ENCODE data around the gene HBA1.
"Not testable (repeated sequence)": the region's sequence is repeated elsewhere in the genome, so short reads cannot be mapped to it uniquely, and the experiment has no call there.

HBA1 gene

DNA sequence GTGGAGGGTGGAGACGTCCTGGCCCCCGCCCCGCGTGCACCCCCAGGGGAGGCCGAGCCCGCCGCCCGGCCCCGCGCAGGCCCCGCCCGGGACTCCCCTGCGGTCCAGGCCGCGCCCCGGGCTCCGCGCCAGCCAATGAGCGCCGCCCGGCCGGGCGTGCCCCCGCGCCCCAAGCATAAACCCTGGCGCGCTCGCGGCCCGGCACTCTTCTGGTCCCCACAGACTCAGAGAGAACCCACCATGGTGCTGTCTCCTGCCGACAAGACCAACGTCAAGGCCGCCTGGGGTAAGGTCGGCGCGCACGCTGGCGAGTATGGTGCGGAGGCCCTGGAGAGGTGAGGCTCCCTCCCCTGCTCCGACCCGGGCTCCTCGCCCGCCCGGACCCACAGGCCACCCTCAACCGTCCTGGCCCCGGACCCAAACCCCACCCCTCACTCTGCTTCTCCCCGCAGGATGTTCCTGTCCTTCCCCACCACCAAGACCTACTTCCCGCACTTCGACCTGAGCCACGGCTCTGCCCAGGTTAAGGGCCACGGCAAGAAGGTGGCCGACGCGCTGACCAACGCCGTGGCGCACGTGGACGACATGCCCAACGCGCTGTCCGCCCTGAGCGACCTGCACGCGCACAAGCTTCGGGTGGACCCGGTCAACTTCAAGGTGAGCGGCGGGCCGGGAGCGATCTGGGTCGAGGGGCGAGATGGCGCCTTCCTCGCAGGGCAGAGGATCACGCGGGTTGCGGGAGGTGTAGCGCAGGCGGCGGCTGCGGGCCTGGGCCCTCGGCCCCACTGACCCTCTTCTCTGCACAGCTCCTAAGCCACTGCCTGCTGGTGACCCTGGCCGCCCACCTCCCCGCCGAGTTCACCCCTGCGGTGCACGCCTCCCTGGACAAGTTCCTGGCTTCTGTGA, at the start of gene HBA1:
HBA1 (plus strand) TSS at position 204 of the 906 bp plus-strand sequence; CDS start at position 241, 37 bp downstream.
- not testable (repeated sequence) for DNase-seq (ENCODE audit: low read depth)

DNA sequence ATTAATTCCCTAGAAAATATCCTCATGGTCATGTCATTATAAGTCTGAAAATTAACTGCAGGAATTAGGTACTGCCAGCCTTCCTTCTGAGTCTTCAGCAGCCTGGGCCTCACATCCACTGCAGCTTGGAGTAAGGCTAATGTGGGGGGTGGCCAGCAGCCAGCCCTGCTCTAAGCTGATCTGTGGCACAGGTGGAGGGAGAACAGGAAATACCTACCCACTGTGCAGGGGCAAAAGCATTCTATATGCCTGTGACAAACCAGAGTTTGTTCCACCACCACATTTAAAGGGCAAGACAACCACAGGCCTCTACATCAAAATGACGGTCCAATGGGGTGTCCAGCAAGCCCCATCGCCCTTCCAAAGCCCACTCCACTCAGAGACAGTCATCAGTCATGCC, 47.4 kb upstream of the HBA1 start:
- DNase-seq (ENCODE audit: low read depth): no peak

DNA sequence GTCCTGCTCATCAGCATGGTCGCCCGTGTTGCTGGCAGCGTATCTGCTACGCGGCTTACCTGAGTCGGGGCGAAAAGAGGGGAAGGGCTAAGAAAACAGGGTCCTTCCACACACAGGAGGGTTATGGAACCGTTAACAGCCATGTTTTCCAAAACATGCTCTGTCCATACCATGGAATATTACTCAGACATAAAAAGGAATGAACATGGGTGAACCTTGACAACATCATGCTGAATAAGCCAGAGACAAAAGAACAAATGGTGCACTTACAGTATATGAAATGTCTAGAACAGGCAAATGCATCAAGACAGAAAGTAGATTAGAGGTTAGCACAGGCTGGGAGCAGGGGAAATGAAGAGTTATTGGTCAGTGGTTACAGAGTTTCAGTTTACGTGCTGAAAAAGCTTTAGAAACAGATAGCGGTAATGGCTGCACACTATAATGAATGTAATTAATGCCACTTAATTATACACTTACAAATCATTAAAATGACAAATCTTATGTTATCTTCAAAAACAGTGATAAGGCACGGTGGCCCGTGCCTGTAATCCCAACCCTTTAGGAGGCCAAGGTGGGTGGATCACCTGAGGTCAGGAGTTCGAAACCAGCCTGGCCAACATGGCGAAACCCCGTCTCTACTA, 45.8 kb upstream of the HBA1 start:
- no peak for DNase-seq (ENCODE audit: low read depth)

DNA sequence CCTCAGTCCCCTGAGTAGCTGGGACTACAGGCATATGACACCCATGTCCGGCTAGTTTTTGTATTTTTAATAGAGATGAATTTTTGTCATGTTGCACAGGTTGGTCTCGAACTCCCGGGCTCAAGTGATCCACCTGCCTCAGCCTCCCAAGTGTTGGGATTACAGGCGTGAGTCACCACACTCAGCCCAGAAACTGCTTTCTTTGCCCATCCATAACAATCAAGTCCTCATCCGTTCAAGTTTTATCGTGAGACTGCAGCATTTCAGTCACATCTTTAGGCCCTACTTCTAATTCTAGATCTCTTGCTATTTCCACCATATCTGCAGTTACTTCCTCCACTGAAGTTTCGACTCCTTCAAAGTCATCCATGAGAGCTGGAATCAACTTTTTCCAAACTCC, 44.4 kb upstream of the HBA1 start:
- DNase-seq (ENCODE audit: low read depth): no peak

DNA sequence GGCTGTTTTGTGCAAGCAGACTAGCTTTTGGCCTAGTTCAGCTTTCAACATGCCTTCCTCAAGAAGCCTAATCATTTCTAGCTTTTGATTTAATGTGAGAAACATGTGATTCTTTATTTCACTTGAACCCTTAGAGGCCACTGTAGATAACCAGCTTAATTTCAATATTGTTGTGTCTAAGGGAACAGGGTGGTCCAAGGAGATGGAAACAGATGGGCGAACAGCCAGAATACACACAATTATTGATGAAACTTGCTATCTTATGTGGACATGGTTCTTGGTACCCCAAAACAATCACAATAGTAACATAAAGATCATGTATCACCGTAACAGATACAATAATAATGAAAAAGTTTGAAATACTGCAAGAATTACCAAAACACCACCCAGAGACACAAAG, 42.8 kb upstream of the HBA1 start:
- no peak for DNase-seq (ENCODE audit: low read depth)

DNA sequence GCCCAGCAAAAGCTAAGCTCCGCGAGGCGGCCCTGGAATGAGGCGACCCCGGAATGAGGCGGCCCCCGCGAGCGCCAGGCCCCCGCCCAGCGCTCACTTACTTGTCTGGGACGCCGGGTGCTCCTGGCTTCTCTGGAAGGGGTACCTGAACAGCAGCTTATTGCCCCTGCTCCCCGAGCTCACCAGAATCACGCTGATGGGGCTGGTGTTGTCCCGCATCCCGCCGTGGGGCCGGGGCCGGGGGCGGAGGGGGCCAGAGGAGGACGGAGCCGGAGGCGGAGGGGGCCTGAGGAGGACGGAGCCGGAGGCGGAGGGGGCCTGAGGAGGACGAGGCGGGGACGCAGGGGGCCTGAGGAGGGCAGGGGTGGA, 38.4 kb upstream of the HBA1 start:
- no peak for DNase-seq (ENCODE audit: low read depth)

DNA sequence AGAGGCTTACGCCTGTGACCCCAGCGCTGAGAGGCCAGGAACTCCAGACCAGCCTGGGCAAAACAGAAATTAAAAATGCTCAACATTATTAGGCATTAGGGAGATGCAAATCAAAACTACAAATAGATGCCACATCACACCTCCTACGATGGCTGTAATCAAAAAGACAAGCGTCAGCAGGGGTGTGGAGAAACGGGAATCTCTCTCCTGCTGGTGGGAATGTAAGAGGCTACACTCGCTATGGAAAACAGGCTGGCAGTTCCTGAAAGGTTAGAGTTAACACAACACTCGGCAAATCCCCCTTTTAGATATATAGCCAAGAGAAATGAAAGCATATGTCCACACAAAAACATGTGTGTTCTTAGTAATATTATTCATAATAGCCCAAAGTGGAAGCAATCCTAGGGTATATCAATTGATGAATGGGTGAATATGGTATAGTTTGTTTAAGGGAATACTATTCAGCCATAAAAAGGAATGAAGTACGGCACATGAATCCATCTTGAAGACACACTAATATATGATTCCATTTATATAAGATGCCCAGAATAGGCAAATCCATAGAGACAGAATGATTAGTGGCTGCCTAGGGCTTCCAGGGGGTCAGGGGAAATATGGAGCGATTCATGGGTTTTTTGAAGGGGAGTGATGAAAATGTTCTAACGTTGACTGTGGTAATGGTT, 36.2 kb upstream of the HBA1 start:
- DNase-seq (ENCODE audit: low read depth): no peak

DNA sequence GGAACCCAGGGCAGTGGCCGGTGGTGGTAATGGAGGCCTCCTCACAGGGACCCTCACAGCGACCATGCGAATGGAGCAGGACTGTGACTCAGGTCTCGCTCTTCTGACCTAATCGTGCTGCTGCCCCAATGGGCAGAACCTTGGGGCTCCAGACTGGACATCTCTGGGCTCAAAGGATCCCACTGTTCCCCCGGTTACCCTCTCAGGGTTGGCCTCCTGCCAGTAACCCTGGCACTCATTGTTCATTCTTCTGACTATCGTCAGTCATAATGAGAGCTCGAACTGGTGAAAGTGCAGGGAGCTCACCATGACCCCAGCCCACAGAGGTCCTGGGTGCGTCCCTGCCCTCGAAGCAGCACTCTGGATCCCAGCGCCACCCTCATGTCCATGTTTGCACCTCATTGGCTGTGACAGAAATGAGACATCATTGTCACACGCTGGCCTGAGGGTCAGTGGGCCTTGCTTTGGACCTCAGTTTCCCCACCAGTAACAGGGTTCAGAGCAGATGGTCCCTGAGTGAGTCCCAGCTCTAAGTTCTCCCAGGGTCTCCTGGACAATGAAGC, 34.0 kb upstream of the HBA1 start:
- no peak for DNase-seq (ENCODE audit: low read depth)

DNA sequence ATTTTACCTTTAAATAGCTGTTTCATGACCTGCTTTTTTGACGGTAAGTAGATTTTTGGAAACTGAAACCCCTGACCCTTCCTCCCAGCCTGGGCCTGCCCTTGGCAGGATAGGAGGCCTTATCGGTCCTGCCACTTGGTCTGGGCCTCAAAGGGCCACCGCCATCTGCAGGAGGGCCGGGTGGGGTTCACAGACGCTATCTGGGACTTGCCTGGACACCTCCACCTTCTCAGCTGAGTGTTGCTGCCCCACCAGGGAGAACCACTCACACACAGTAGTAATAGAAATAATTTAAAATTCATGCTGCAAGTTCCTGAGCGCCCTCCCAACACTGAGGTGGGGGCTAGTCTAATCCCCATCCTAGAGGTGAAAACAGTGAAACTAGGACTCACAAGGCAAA, 33.4 kb upstream of the HBA1 start:
- DNase-seq (ENCODE audit: low read depth): no peak

DNA sequence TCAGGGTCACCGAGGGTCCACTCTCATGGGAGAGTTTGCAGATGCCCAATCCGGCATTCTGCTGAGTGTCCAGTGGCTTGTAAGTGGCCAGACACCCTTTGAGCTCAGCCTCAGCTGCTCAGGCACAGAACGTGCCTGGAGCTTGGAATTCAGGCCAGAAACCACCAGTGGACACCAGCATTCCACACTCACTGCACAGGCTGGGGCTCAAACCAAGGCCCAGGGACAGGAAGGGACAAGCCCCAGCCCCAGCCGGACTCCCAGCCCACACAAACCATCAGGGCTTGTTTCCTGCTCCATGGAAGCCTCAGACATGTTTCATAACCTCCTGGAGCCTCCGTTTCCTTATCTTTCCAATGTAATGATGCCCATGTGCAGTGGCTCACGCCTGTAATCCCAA, 33.0 kb upstream of the HBA1 start:
- peak; percentile 43 for DNase-seq (ENCODE audit: low read depth)

DNA sequence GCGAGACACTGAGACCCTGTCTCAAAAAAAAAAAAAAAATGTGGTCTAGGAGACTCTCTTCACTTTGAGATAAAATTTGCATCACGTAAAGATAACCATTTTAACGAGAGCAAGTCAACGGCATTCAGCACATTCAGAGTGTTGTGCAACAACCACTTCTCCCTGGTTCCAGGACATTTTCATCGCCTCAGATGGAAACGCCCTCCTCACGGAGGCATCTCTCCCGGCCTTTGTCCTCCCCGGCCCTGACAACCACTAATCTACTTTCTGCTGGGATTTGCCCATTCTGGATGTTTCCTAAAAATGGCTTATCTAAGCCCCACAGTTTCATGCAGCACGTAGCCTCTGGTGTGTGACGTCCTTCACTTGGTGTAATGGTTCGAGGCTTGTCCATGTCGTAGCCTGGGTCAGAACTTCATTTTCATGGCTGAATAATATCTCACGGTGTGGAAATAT, 31.7 kb upstream of the HBA1 start:
- no peak for DNase-seq (ENCODE audit: low read depth)

DNA sequence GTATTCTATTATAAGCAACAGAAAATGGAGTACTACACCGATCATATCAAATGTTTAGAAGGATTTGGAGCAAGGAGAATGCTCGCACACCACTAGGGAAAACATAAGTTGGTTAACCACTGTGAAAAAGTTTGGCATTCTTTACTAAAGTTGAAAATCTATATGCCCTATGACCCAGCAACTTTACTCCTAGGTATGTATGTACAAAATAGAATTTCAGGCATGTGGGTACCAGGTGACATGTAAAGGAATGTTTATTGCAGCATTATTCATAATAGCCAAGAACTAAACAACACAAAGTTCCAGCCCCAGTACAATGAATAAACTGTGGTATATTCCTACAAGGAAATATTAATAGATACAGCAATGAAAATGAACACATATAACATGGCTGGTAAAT, 29.8 kb upstream of the HBA1 start:
- no peak for DNase-seq (ENCODE audit: low read depth)

DNA sequence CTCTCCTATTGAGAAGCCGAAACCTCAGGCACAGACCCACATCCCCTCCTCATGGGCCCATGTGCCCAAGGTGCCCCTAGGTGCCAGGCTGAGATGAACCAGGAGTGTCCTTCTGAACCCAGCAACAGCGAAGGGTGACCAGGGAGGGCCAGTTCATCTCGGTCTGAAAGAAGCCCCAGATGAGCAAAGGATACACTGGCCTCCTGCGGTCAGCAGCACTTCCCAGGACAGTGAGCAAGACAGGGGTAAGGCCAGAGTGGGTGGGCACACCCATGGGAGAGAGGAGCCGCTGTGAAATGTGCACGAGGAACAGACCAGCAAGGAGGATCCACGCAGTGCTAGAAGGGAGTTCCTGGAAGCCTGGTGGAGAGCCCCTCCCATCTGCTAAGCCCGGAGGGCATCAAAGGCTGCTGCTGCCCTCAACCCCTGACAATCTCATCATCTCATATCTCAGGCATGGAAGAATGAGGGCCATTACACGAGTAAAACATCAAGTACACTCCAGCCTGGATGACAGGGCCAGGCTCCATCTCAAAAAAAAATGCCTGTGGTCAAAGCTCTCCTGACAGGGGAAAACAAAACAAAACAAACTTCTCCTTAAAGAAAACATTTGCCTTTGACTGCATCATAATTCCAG, 27.3 kb upstream of the HBA1 start:
- DNase-seq (ENCODE audit: low read depth): peak; percentile 46

DNA sequence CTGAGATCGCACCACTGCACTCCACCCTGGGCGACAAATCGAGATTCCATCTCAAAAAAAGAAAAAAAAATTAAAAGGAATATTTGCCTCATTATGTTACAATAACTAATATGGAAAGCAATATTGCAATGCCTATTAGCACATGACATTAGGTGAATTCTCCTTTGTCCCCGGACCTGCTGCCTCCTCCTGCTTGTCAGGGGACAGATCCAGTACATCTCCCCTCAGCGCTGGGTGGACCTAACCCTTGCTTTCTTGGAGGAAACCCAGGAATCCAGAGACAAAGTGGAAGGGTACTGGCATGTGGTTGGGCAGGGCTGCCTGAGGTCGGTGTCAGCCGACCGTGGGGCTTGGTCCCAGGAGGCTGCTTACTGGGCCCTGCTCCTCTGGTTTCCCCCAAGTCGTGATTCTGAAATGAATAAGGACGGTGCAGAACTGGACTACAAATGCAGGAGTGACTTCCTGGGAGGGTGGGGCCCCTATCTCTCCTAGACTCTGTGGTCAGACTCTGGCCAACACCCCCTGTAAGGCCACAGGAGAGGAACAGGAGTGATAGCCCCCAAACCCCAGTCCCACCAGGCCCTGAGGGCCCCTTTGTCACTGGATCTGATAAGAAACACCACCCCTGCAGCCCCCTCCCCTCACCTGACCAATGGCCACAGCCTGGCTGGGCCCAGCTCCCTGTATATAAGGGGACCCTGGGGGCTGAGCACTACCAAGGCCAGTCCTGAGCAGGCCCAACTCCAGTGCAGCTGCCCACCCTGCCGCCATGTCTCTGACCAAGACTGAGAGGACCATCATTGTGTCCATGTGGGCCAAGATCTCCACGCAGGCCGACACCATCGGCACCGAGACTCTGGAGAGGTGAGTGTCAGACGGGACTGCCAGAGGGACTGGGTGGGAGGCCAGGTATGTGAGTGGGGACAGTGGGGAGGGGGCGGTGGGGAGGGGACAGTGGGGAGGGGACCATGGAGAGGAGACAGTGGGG, 24.0 kb upstream of the HBA1 start, which contains the start of gene HBZ:
HBZ (plus strand) TSS at position 504 of the 988 bp plus-strand sequence; CDS start at position 770, 266 bp downstream.
- no peak for DNase-seq (ENCODE audit: low read depth)

DNA sequence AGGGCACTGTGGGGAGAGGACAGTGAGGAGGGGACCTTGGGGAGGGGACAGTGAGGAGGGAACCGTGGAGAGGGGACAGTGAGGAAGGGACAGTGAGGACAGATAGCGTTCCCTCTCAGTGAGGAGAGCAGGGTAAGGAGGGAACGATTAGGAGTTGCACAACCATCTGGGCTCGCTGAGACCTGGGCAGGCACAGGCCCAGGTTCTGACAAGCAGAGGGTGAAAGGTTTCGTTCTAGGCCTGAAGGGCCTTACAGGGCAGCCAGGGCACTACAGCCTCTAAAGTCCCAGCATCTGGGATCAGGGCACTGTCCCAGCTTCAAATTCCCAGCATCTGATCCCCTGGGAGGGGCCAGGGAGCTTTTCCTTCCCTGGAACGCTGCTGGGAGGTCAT, 23.4 kb upstream of the HBA1 start:
- DNase-seq (ENCODE audit: low read depth): not testable (repeated sequence)

DNA sequence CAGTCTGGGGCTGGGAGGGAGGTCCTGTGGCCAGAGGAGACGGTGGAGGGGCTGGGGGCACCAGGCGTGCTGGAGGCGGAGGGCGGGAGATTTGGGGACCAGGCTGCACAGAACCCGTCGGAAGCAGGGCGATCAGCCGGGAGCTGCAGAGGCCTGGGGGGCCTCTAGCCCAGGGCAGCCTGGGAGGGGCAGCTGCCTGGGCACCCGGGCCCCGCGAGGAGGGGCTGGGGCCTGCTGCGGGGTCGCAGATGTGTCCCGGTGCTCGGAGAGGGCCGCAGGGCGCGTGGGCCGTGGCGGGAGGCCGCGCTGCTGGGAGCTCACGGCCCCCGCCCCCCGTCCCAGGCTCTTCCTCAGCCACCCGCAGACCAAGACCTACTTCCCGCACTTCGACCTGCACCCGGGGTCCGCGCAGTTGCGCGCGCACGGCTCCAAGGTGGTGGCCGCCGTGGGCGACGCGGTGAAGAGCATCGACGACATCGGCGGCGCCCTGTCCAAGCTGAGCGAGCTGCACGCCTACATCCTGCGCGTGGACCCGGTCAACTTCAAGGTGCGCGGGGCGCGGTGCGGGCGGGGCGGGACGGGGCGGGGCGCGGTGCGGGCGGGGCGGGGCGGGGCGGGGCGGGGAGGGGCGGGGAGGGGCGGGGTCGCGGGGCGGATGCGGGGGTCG, 22.8 kb upstream of the HBA1 start:
- not testable (repeated sequence) for DNase-seq (ENCODE audit: low read depth)

DNA sequence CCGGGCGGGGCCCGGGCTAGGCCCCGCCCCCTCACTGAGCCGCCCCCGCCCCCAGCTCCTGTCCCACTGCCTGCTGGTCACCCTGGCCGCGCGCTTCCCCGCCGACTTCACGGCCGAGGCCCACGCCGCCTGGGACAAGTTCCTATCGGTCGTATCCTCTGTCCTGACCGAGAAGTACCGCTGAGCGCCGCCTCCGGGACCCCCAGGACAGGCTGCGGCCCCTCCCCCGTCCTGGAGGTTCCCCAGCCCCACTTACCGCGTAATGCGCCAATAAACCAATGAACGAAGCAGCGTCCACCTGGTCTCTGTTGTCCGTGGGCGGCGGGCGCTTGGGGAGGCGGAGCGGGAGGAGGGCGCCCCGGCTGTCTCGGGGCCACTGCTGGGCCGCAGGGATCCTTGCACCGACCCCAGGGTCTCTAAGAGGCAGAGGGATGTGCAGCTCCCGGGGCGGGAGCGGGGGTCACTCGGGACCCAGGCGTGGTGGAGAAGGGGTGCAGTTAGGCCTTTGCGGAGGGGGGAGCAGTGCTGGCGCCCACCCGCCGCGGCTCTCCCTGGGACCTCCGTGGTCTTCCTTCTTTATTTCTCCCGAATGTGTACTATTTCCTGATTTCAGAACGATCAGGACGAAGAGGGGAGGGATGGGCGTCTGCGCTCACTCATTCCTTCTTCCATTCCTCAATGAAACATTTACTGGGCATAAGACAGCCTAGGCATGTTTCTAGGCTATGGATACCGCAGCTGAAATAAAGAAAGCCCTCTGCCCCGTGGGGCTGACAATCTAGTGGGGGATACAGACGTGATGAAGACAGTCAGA, 22.1 kb upstream of the HBA1 start:
- peak; percentile 35 for DNase-seq (ENCODE audit: low read depth)

DNA sequence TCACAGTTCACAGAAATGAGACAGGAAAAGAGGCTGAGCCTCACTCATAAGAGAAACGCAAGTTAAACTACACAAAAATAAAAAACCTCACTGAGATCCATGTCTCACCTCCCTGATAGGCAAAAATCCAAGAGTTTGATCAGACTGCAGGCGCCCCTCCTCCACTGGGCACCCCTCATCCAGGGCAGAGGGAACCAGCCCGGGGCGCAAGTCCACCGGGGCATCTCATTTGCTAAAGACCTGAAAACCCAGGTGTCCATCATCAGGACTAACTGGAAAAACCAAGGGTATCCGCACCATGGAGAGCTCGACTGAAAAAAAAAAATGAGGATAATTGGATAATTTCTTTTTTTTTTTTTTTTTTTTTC, 21.5 kb upstream of the HBA1 start:
- DNase-seq (ENCODE audit: low read depth): no peak

DNA sequence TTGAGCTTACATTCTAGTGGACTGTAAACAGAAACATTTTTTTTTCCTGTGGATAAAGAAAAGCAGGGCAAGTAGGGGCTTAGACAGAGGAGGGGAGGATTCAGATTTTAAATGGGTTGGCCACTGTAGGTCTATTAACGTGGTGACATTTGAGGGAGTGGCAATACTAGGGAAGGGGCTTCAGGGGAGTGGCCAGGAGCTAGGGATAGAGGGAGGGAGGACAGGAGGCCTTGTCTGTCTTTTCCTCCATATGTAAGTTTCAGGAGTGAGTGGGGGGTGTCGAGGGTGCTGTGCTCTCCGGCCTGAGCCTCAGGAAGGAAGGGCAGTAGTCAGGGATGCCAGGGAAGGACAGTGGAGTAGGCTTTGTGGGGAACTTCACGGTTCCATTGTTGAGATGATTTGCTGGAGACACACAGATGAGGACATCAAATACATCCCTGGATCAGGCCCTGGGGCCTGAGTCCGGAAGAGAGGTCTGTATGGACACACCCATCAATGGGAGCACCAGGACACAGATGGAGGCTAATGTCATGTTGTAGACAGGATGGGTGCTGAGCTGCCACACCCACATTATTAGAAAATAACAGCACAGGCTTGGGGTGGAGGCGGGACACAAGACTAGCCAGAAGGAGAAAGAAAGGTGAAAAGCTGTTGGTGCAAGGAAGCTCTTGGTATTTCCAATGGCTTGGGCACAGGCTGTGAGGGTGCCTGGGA, 17.2 kb upstream of the HBA1 start:
- DNase-seq (ENCODE audit: low read depth): no peak
